HL-60 (cell line): ENCODE results near the gene PLA2R1.

Experiments
- DNase-seq, 2 experiments: peaks; one replicate each; pipeline ENCODE4 v3.0.0-alpha.2; 2010 to 2020; ENCODE audit warnings: low read depth in 1 of 2, low spot score in 1 of 2
- H3K27ac ChIP-seq: fragments of 250-450 bp; sonication (Bioruptor Pico); replicated peaks from 2 replicates; pipeline ENCODE4 v1.5.1; 2020; ENCODE audit warnings: mild to moderate bottlenecking, moderate library complexity
- H3K27me3 ChIP-seq: fragments of 250-450 bp; sonication (Bioruptor Pico); 2 replicates; pipeline ENCODE4 v1.5.1; 2021; ENCODE audit warnings: mild to moderate bottlenecking, moderate library complexity; ENCODE audit not compliant: insufficient read depth, poor library complexity, severe bottlenecking
- H3K4me3 ChIP-seq: replicated peaks from 2 replicates; pipeline ENCODE4 v1.5.1; 2011; ENCODE audit warnings: mild to moderate bottlenecking, control low read depth, low read length; ENCODE audit not compliant: insufficient read depth
- CTCF ChIP-seq: IDR thresholded peaks from one replicate; pipeline ENCODE4 v1.5.1; 2011; ENCODE audit warnings: low read length, control low read depth, inconsistent platforms; ENCODE audit not compliant: insufficient read depth
- GABPA ChIP-seq: IDR thresholded peaks from 2 replicates; pipeline ENCODE4 v1.6.1; 2012; ENCODE audit warnings: low read depth
- POLR2AphosphoS5 ChIP-seq: IDR thresholded peaks from 2 replicates; pipeline ENCODE4 v1.6.1; 2012; ENCODE audit warnings: low read depth
- REST ChIP-seq: IDR thresholded peaks from 2 replicates; pipeline ENCODE4 v1.6.1; 2012; ENCODE audit warnings: low read depth; ENCODE audit not compliant: insufficient replicate concordance
- SPI1 ChIP-seq: IDR thresholded peaks from 2 replicates; pipeline ENCODE4 v1.6.1; 2012; ENCODE audit warnings: low read depth, mild to moderate bottlenecking, borderline replicate concordance

The PLA2R1 gene

GRCh38 chr2:159953136-159953823, 109.1 kb downstream of the PLA2R1 start:
- TF ChIP-seq POLR2AphosphoS5: no peak
- TF ChIP-seq REST: no peak
- TF ChIP-seq GABPA: no peak
- no peak for TF ChIP-seq SPI1
- TF ChIP-seq CTCF: no peak

GRCh38 chr2:159946326-159946999, 116.0 kb downstream of the PLA2R1 start:
- Histone ChIP-seq H3K27me3 (no peaks in the 10 kb centered on the region), H3K4me3 (no peak overlapping the region), H3K27ac (no peak overlapping the region)
- no peak for DNase-seq
- no peak for TF ChIP-seq REST
- no peak for TF ChIP-seq SPI1
- no peak for TF ChIP-seq GABPA
- no peak for TF ChIP-seq POLR2AphosphoS5
- TF ChIP-seq CTCF: no peak

More at GRCh38 chr2:159953136-159953823, 109.1 kb downstream of the PLA2R1 start:
- Histone ChIP-seq H3K4me3 (no peak overlapping the region), H3K27me3 (no peaks in the 10 kb centered on the region), H3K27ac (no peak overlapping the region)
- no peak for DNase-seq

GRCh38 chr2:159944874-159945273, 117.5 kb downstream of the PLA2R1 start:
- no peak overlapping the region for H3K4me3 ChIP-seq
- H3K27me3 ChIP-seq: no peaks in the 10 kb centered on the region
- no peak for TF ChIP-seq GABPA
- no peak for TF ChIP-seq POLR2AphosphoS5
- TF ChIP-seq REST: no peak
- no peak for TF ChIP-seq SPI1
- TF ChIP-seq CTCF: no peak
- DNase-seq: no peak
- no peak overlapping the region for H3K27ac ChIP-seq
